ENCODE results near the gene SRRM4.

SRRM4 gene

GRCh38 chr12:119151445-119152026 is 170.2 kb downstream of the SRRM4 start:
- ChIA-PET CTCF (interaction anchor here (1.6 kb wide), 1 partner anchor 262 kb away, joined by 4 read pairs; no protein-coding TSS in a partner anchor), POLR2A (no interaction called here)
- no peak for DNase-seq (ENCODE audit: low read depth, low spot score)
- H3K4me3 ChIP-seq (ENCODE audit: low read depth, low read length), result no peak overlapping the region
- no peak for TF ChIP-seq CTCF (IDR thresholded peaks at IDR 0.05; ENCODE audit: insufficient read depth, low read length, missing control alignments)

GRCh38 chr12:119153477-119154434 is 172.4 kb downstream of the SRRM4 start:
- POLR2A ChIA-PET, result no interaction called here
- no peak for DNase-seq (ENCODE audit: low read depth, low spot score)
- no peak for TF ChIP-seq CTCF (IDR thresholded peaks at IDR 0.05; ENCODE audit: insufficient read depth, low read length, missing control alignments)
- CTCF ChIA-PET, result interaction anchor here (1.3 kb wide), 1 partner anchor 259 kb away, joined by 4 read pairs; no protein-coding TSS in a partner anchor
- no peak overlapping the region for H3K4me3 ChIP-seq (ENCODE audit: low read depth, low read length)

- POLR2A ChIA-PET, result no interaction called here
- CTCF ChIA-PET, result no interaction called here
- TF ChIP-seq CTCF (IDR thresholded peaks at IDR 0.05; ENCODE audit: insufficient read depth, low read length, missing control alignments), result no peak
- no peak overlapping the region for H3K4me3 ChIP-seq (ENCODE audit: low read depth, low read length)
- no peak for DNase-seq (ENCODE audit: low read depth, low spot score)
These were observed 173.1 kb downstream of the SRRM4 start for GRCh38 chr12:119154435-119154818.

GRCh38 chr12:119156401-119157044 is 175.2 kb downstream of the SRRM4 start:
- no peak for DNase-seq (ENCODE audit: low read depth, low spot score)
- ChIA-PET POLR2A (no interaction called here), CTCF (no interaction called here)
- no peak overlapping the region for H3K4me3 ChIP-seq (ENCODE audit: low read depth, low read length)
- TF ChIP-seq CTCF (IDR thresholded peaks at IDR 0.05; ENCODE audit: insufficient read depth, low read length, missing control alignments), result no peak

- ChIA-PET CTCF (no interaction called here), POLR2A (no interaction called here)
- no peak for DNase-seq (ENCODE audit: low read depth, low spot score)
- TF ChIP-seq CTCF (IDR thresholded peaks at IDR 0.05; ENCODE audit: insufficient read depth, low read length, missing control alignments), result no peak
- no peak overlapping the region for H3K4me3 ChIP-seq (ENCODE audit: low read depth, low read length)
These were observed 176.2 kb downstream of the SRRM4 start for GRCh38 chr12:119157528-119157927.

- no peak for DNase-seq (ENCODE audit: low read depth, low spot score)
- TF ChIP-seq CTCF (IDR thresholded peaks at IDR 0.05; ENCODE audit: insufficient read depth, low read length, missing control alignments), result no peak
- CTCF ChIA-PET, result no interaction called here
- POLR2A ChIA-PET, result no interaction called here
- H3K4me3 ChIP-seq (ENCODE audit: low read depth, low read length), result no peak overlapping the region
These were observed 176.6 kb downstream of the SRRM4 start for GRCh38 chr12:119157978-119158377.
